IMR-90 (cell line): Measurements from ENCODE around the gene AKAP5. TPM values are rescaled to one million over a fixed set of nuclear protein-coding genes. Genes with fewer than 3 reads are reported as not detected.

Experiments
- ATAC-seq: fragments of 200-7000 bp; cut with Tn5 transposase; 2 replicates; pipeline ENCODE4 v1.9.1; 2020; ENCODE audit warnings: low read depth, mild to moderate bottlenecking, moderate library complexity
- BruUV-seq: library from RNA; stranded (reverse); fragments of 400-500 nt; replicated peaks from 2 replicates; lab custom pipeline; 2021; lab: Mats Ljungman, UMichigan
- CTCF ChIA-PET: fragments of 300-600 bp; formaldehyde crosslinking; extraction: SDS; loops from one replicate; lab custom pipeline; 2021; ENCODE audit warnings: antibody characterized with exemption; lab: Yijun Ruan, JAX
- POLR2A ChIA-PET: fragments of 300-600 bp; sonication (Branson Sonifier 250); formaldehyde crosslinking; loops from one replicate; lab custom pipeline; 2022; ENCODE audit warnings: antibody characterized with exemption; ENCODE audit not compliant: unreplicated experiment; lab: Charles Lee
- DNase-seq: peaks from one replicate; pipeline ENCODE4 v3.0.0; 2013
- H2AFZ ChIP-seq: replicated peaks from 2 replicates; pipeline ENCODE3; 2013; ENCODE audit warnings: low read length, mild to moderate bottlenecking; ENCODE audit not compliant: poor library complexity
- H2AK5ac ChIP-seq: 2 replicates; pipeline ENCODE4 v1.6.1; 2013; ENCODE audit warnings: low read depth, low read length, inconsistent platforms
- H2AK9ac ChIP-seq: replicated peaks from 2 replicates; pipeline ENCODE3; 2013; ENCODE audit warnings: mild to moderate bottlenecking, low read depth, low read length, moderate library complexity; ENCODE audit not compliant: poor library complexity
- H2BK120ac ChIP-seq: 2 replicates; pipeline ENCODE4 v1.6.1; 2013; ENCODE audit warnings: low read depth, low read length, inconsistent platforms
- H2BK15ac ChIP-seq: 3 replicates; pipeline ENCODE4 v1.6.1; 2013; ENCODE audit warnings: low read depth, low read length, inconsistent platforms
- H2BK20ac ChIP-seq: 2 replicates; pipeline ENCODE4 v1.6.1; 2013; ENCODE audit warnings: low read depth, mild to moderate bottlenecking, inconsistent platforms, low read length, moderate library complexity
- H2BK5ac ChIP-seq: 2 replicates; pipeline ENCODE4 v1.6.1; 2013; ENCODE audit warnings: mild to moderate bottlenecking, low read depth, low read length, inconsistent platforms; ENCODE audit not compliant: poor library complexity, severe bottlenecking
- H3K14ac ChIP-seq: replicated peaks from 2 replicates; pipeline ENCODE4 v1.6.1; 2013; ENCODE audit warnings: low read depth, low read length, inconsistent platforms
- H3K18ac ChIP-seq: 2 replicates; pipeline ENCODE4 v1.6.1; 2013; ENCODE audit warnings: low read depth, low read length, control low read depth
- H3K23ac ChIP-seq: 2 replicates; pipeline ENCODE4 v1.6.1; 2013; ENCODE audit warnings: low read depth, low read length, inconsistent platforms
- H3K27ac ChIP-seq: 2 replicates; pipeline ENCODE4 v1.5.1; 2013; ENCODE audit warnings: mild to moderate bottlenecking, control low read depth, low read length; ENCODE audit not compliant: insufficient read depth
- H3K27me3 ChIP-seq: 2 replicates; pipeline ENCODE4 v1.6.1; 2013; ENCODE audit warnings: low read length; ENCODE audit not compliant: control insufficient read depth, insufficient read depth
- H3K36me3 ChIP-seq: 2 replicates; pipeline ENCODE4 v1.6.1; 2013; ENCODE audit warnings: low read length, mixed read lengths; ENCODE audit not compliant: control insufficient read depth, insufficient read depth
- H3K4ac ChIP-seq: 2 replicates; pipeline ENCODE4 v1.6.1; 2013; ENCODE audit warnings: low read depth, low read length, inconsistent platforms
- H3K4me1 ChIP-seq: 2 replicates; pipeline ENCODE4 v1.6.1; 2013; ENCODE audit warnings: low read length, mixed read lengths; ENCODE audit not compliant: control insufficient read depth, insufficient read depth
- H3K4me2 ChIP-seq: 2 replicates; pipeline ENCODE4 v1.6.1; 2013; ENCODE audit warnings: low read depth, mild to moderate bottlenecking, control low read depth, low read length, moderate library complexity
- H3K4me3 ChIP-seq: 2 replicates; pipeline ENCODE4 v1.5.1; 2013; ENCODE audit warnings: low read depth, mild to moderate bottlenecking, control low read depth, low read length, moderate library complexity; ENCODE audit not compliant: insufficient read depth
- H3K56ac ChIP-seq: 2 replicates; pipeline ENCODE4 v1.6.1; 2013; ENCODE audit warnings: low read length, inconsistent platforms; ENCODE audit not compliant: insufficient read depth; ENCODE audit errors: extremely low read depth
- H3K79me1 ChIP-seq, 2 experiments: 2 replicates each; pipeline ENCODE4 v1.6.1; 2013; ENCODE audit warnings: low read length in 2 of 2, inconsistent platforms in 1 of 2, low read depth in 1 of 2
- H3K9ac ChIP-seq: 2 replicates; pipeline ENCODE4 v1.6.1; 2013; ENCODE audit warnings: low read depth, low read length, control low read depth
- H3K9me1 ChIP-seq: 2 replicates; pipeline ENCODE4 v1.6.1; 2013; ENCODE audit warnings: low read length, inconsistent platforms; ENCODE audit not compliant: insufficient read depth
- H3K9me3 ChIP-seq: 2 replicates; pipeline ENCODE4 v1.6.1; 2013; ENCODE audit warnings: low read length; ENCODE audit not compliant: control insufficient read depth, insufficient read depth
- H4K20me1 ChIP-seq: 2 replicates; pipeline ENCODE4 v1.6.1; 2013; ENCODE audit warnings: low read length, inconsistent platforms; ENCODE audit not compliant: insufficient read depth
- H4K5ac ChIP-seq: 2 replicates; pipeline ENCODE4 v1.6.1; 2013; ENCODE audit warnings: mild to moderate bottlenecking, low read depth, low read length, control low read depth
- H4K8ac ChIP-seq, 2 experiments: 2 replicates each; pipeline ENCODE4 v1.6.1; 2013; ENCODE audit warnings: low read depth in 2 of 2, low read length in 2 of 2, control low read depth in 1 of 2, inconsistent platforms in 1 of 2
- H4K91ac ChIP-seq: 2 replicates; pipeline ENCODE4 v1.6.1; 2013; ENCODE audit warnings: low read depth, low read length, inconsistent platforms; ENCODE audit not compliant: insufficient read depth
- FOS ChIP-seq: fragments of 150-350 bp; IDR thresholded peaks from 2 replicates; pipeline ENCODE4 v1.6.1; 2016; ENCODE audit warnings: low read depth, low read length
- MAZ ChIP-seq: IDR thresholded peaks from 2 replicates; pipeline ENCODE4 v1.6.1; 2012; ENCODE audit warnings: low read depth, mild to moderate bottlenecking, low read length, improper control_type of control experiment, moderate library complexity, borderline replicate concordance
- MXI1 ChIP-seq: IDR thresholded peaks from 2 replicates; pipeline ENCODE4 v1.6.1; 2012; ENCODE audit warnings: low read depth, mild to moderate bottlenecking, low read length, moderate library complexity, borderline replicate concordance
- NFE2L2 ChIP-seq: fragments of 150-350 bp; IDR thresholded peaks from 2 replicates; pipeline ENCODE4 v1.6.1; 2016; ENCODE audit warnings: low read depth, mild to moderate bottlenecking, low read length
- POLR2A ChIP-seq: IDR thresholded peaks from 2 replicates; pipeline ENCODE4 v1.6.1; 2012; ENCODE audit warnings: mild to moderate bottlenecking, low read depth, low read length
- RAD21 ChIP-seq: IDR thresholded peaks from 2 replicates; pipeline ENCODE4 v1.6.1; 2012; ENCODE audit warnings: low read length, improper control_type of control experiment
- RCOR1 ChIP-seq: IDR thresholded peaks from 2 replicates; pipeline ENCODE4 v1.6.1; 2012; ENCODE audit warnings: mild to moderate bottlenecking, low read length, improper control_type of control experiment; ENCODE audit not compliant: insufficient replicate concordance
- RFX5 ChIP-seq: IDR thresholded peaks from 2 replicates; pipeline ENCODE4 v1.8.0; 2012; ENCODE audit warnings: low read depth, mild to moderate bottlenecking, low read length, moderate library complexity
- WGBS, 2 experiments: methylation state at CpG; one replicate each; pipeline versions ENCODE4 v1.1.5 to v1.1.7; 2013; ENCODE audit warnings: missing lambda C conversion rate in 2 of 2; ENCODE audit not compliant: insufficient read length in 1 of 2; ENCODE audit errors: extremely low coverage in 2 of 2; 5-methylcytosine and 5-hydroxymethylcytosine counted together
- dilution Hi-C: fragments of 300-500 bp; cut with HindIII; formaldehyde crosslinking; loops from one replicate; pipeline ENCODE4 v1.14.3; 2018; ENCODE audit warnings: low sequenced_read_pairs; ENCODE audit not compliant: unreplicated experiment
- in situ Hi-C: fragments of 300-500 bp; cut with MboI; formaldehyde crosslinking; loops from 3 replicates; pipeline ENCODE4 v1.14.3; 2019; ENCODE audit warnings: low sequenced_read_pairs, inconsistent platforms, mixed read lengths
- intact Hi-C: fragments of 100-400 bp; cut with micrococcal nuclease; formaldehyde crosslinking; loops from 2 replicates; pipeline ENCODE4 v1.10.0; 2022
- polyA plus RNA-seq, 3 experiments: library from polyadenylated mRNA; depleted of rRNA; stranded (reverse); fragments of >200 nt; gene quantifications; 2 replicates each; pipeline ENCODE4 v1.2.3, GENCODE V29; 2012; ENCODE audit warnings: low replicate concordance in 1 of 3
- total RNA-seq: library from RNA; depleted of rRNA; stranded (reverse); fragments of >200 nt; gene quantifications from 2 replicates; pipeline ENCODE4 v1.2.3, GENCODE V29; 2012
- TF ChIP-seq, protein P1 (sequence below): fragments of 150-350 bp; IDR thresholded peaks from 2 replicates; pipeline ENCODE4 v1.6.1; 2017; ENCODE audit warnings: mild to moderate bottlenecking, antibody characterized with exemption, low read length, low read depth
- TF ChIP-seq, protein P2 (sequence below): fragments of 150-350 bp; IDR thresholded peaks from 2 replicates; pipeline ENCODE4 v1.6.1; 2016; ENCODE audit warnings: low read depth, mild to moderate bottlenecking, low read length, moderate library complexity, borderline replicate concordance

AKAP5 gene
- total and polyA plus RNA-seq, 2 of the 4 experiments (the other 2 are of a cell fraction), result 0.21 to 0.72 TPM

- Histone ChIP-seq H3K4me2 (no peak overlapping the region), H4K5ac (no peak overlapping the region), H2BK5ac (no peak overlapping the region), H3K4me3 (no peak overlapping the region), H3K27ac (no peak overlapping the region), H2BK20ac (no peak overlapping the region), H4K91ac (no peak overlapping the region), H3K4ac (no peak overlapping the region), H3K9me1 (peaks cover 9% of the 10 kb centered on the region), H3K9ac (no peak overlapping the region), H2AK5ac (no peak overlapping the region), H3K36me3 (peaks cover 22% of the 10 kb centered on the region), H3K14ac (no peak overlapping the region), H2BK120ac (no peak overlapping the region), H4K20me1 (peaks cover 52% of the 10 kb centered on the region), H3K27me3 (no peaks in the 10 kb centered on the region), H3K9me3 (no peaks in the 10 kb centered on the region), H3K4me1 (peaks cover 3% of the 10 kb centered on the region; the same call in 1 of the 2 replicates), H2AK9ac (no peak overlapping the region), H3K79me1 (peaks cover 32 to 56% of the 10 kb centered on the region in 2 experiments), H3K18ac (no peak overlapping the region), H3K56ac (no peak overlapping the region), H2BK15ac (no peak overlapping the region), H3K23ac (no peak overlapping the region), H4K8ac (no peak overlapping the region), H2AFZ (no peak overlapping the region)
- no peak for DNase-seq
- dilution Hi-C loops (no loop called here), in situ Hi-C loops (no loop called here), intact Hi-C loops (no loop called here)
- TF ChIP-seq, protein P1, sequence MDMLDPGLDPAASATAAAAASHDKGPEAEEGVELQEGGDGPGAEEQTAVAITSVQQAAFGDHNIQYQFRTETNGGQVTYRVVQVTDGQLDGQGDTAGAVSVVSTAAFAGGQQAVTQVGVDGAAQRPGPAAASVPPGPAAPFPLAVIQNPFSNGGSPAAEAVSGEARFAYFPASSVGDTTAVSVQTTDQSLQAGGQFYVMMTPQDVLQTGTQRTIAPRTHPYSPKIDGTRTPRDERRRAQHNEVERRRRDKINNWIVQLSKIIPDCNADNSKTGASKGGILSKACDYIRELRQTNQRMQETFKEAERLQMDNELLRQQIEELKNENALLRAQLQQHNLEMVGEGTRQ, result no peak
- TF ChIP-seq FOS, result no peak
- TF ChIP-seq NFE2L2, result no peak
- TF ChIP-seq POLR2A, result no peak
- no peak for TF ChIP-seq MXI1
- no peak for TF ChIP-seq RFX5
- no peak for TF ChIP-seq RCOR1
- TF ChIP-seq, protein P2, sequence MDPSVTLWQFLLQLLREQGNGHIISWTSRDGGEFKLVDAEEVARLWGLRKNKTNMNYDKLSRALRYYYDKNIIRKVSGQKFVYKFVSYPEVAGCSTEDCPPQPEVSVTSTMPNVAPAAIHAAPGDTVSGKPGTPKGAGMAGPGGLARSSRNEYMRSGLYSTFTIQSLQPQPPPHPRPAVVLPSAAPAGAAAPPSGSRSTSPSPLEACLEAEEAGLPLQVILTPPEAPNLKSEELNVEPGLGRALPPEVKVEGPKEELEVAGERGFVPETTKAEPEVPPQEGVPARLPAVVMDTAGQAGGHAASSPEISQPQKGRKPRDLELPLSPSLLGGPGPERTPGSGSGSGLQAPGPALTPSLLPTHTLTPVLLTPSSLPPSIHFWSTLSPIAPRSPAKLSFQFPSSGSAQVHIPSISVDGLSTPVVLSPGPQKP, result no peak
- TF ChIP-seq MAZ, result no peak
- no peak for TF ChIP-seq RAD21
- no TSS peak for BruUV-seq
- POLR2A ChIA-PET, result no interaction called here
- no CpG with 5 or more reads among the region's 9 CpGs for WGBS, 2 experiments
- CTCF ChIA-PET, result interaction anchor here (2.8 kb wide), 1 partner anchor 12 kb away, joined by 8 read pairs; no protein-coding TSS in a partner anchor
- ATAC-seq, result no peak
Measured at GRCh38 chr14:64522591-64523355, 57.5 kb downstream of the AKAP5 start.
